K562 (cell line): ENCODE results near the gene ZNF440. TPM values are rescaled to one million over a fixed set of nuclear protein-coding genes. Genes with fewer than 3 reads are reported as not detected.

Experiments
- ATAC-seq: fragments of 200-7000 bp; cut with Tn5 transposase; 3 replicates; pipeline ENCODE4 v1.9.1; 2020; ENCODE audit warnings: moderate library complexity
- BruUV-seq: library from RNA; stranded (reverse); fragments of 400-500 nt; replicated peaks from 2 replicates; lab custom pipeline; 2021; lab: Mats Ljungman, UMichigan
- CTCF ChIA-PET: fragments of 300-600 bp; formaldehyde crosslinking; extraction: SDS; loops from one replicate; lab custom pipeline; 2021; ENCODE audit warnings: low intra/inter-chr PET ratio; lab: Yijun Ruan, JAX
- POLR2A ChIA-PET: fragments of 300-600, 350-650 bp; sonication (Branson Sonifier 250); formaldehyde crosslinking; extraction: SDS; loops from one replicate; lab custom pipeline; 2021; ENCODE audit warnings: antibody characterized with exemption, inconsistent platforms; lab: Yijun Ruan, JAX
- DNase-seq, 4 experiments: peaks; one replicate each; pipeline versions ENCODE4 v3.0.0 to v3.0.0-alpha.2; 2011 to 2018; ENCODE audit warnings: low spot score in 3 of 4, mixed read lengths in 3 of 4; ENCODE audit errors: extremely low read depth in 1 of 4
- FAIRE-seq: peaks from 2 replicates; lab custom pipeline; 2011; peaks lifted over from hg19 to GRCh38; lab: Jason Lieb, UNC
- H2AFZ ChIP-seq: 2 replicates; pipeline ENCODE4 v1.6.0; 2011; ENCODE audit warnings: low read depth, low read length, control low read depth, inconsistent platforms
- H3K27ac ChIP-seq: fragments of 200-600 bp; 3 replicates; pipeline ENCODE4 v1.8.0; 2011; ENCODE audit warnings: low read depth, mild to moderate bottlenecking, control low read depth, inconsistent platforms, low read length, moderate library complexity, mixed read lengths; ENCODE audit errors: extremely low read depth
- H3K27me3 ChIP-seq, 2 experiments: fragments of 300-600 bp in 1 of 2; 2 replicates in 1 of 2; 3 replicates in 1 of 2; pipeline versions ENCODE4 v1.6.0 to v1.8.0; 2011; ENCODE audit warnings: inconsistent platforms in 2 of 2, low read length in 2 of 2, mild to moderate bottlenecking in 1 of 2, mixed read lengths in 1 of 2, moderate library complexity in 1 of 2; ENCODE audit not compliant: control insufficient read depth in 2 of 2, insufficient read depth in 2 of 2
- H3K36me3 ChIP-seq: fragments of 300-600 bp; 3 replicates; pipeline ENCODE4 v1.8.0; 2011; ENCODE audit warnings: mild to moderate bottlenecking, low read length, inconsistent platforms; ENCODE audit not compliant: control insufficient read depth, insufficient read depth
- H3K4me1 ChIP-seq, 2 experiments: fragments of 200-600 bp in 1 of 2; replicated peaks in 1 of 2; 2 replicates in 1 of 2; 3 replicates in 1 of 2; pipeline versions ENCODE4 v1.5.1 to v1.8.0; 2011; ENCODE audit warnings: inconsistent platforms in 2 of 2, low read length in 2 of 2, mild to moderate bottlenecking in 1 of 2, mixed read lengths in 1 of 2, moderate library complexity in 1 of 2; ENCODE audit not compliant: control insufficient read depth in 2 of 2, insufficient read depth in 2 of 2
- H3K4me2 ChIP-seq: 2 replicates; pipeline ENCODE4 v1.6.1; 2011; ENCODE audit warnings: low read length, control low read depth, inconsistent platforms, mixed read lengths; ENCODE audit not compliant: insufficient read depth
- H3K4me3 ChIP-seq: fragments of 200-600 bp; sonication (generic), shearing (Covaris generic); 2 replicates; pipeline ENCODE4 v1.5.1; 2016; ENCODE audit warnings: control low read depth, inconsistent platforms
- H3K79me2 ChIP-seq: fragments of 200-600 bp; 3 replicates; pipeline ENCODE4 v1.8.0; 2011; ENCODE audit warnings: low read length, inconsistent platforms; ENCODE audit not compliant: control insufficient read depth, insufficient read depth
- H3K9ac ChIP-seq, 2 experiments: 2 replicates each; pipeline versions ENCODE4 v1.6.0 to v1.6.1; 2011; ENCODE audit warnings: low read depth in 2 of 2, low read length in 2 of 2, control low read depth in 1 of 2, inconsistent platforms in 1 of 2, mild to moderate bottlenecking in 1 of 2, mixed read lengths in 1 of 2; ENCODE audit not compliant: insufficient read depth in 1 of 2
- H3K9me1 ChIP-seq: one replicate; pipeline ENCODE4 v1.6.0; 2011; ENCODE audit warnings: inconsistent platforms, mild to moderate bottlenecking, low read length, moderate library complexity; ENCODE audit not compliant: control insufficient read depth, insufficient read depth
- H3K9me3 ChIP-seq: replicated peaks from 2 replicates; pipeline ENCODE4 v1.5.1; 2011; ENCODE audit warnings: low read depth, low read length, inconsistent platforms; ENCODE audit not compliant: control insufficient read depth, insufficient read depth
- H4K20me1 ChIP-seq: replicated peaks from 2 replicates; pipeline ENCODE4 v1.6.1; 2011; ENCODE audit warnings: low read length, inconsistent platforms, mixed read lengths; ENCODE audit not compliant: control insufficient read depth, insufficient read depth
- FOXM1 ChIP-seq, 2 experiments: fragments of 450-650 bp in 1 of 2; sonication (generic) in 1 of 2; formaldehyde crosslinking in 1 of 2; IDR thresholded peaks; 2 replicates each; pipeline versions ENCODE4 v1.6.1 to v1.9.0; 2017 to 2022; ENCODE audit warnings: low read depth in 2 of 2, mild to moderate bottlenecking in 2 of 2, missing genetic modification reagents in 1 of 2, moderate library complexity in 1 of 2
- MECOM ChIP-seq: fragments of 250-450 bp; sonication (Bioruptor Pico); IDR thresholded peaks from 2 replicates; pipeline ENCODE4 v1.8.0; 2022; ENCODE audit warnings: inconsistent platforms
- SOX6 ChIP-seq: fragments of 450-650 bp; IDR thresholded peaks from 2 replicates; pipeline ENCODE4 v1.6.1; 2014; ENCODE audit warnings: mild to moderate bottlenecking
- SP1 ChIP-seq: sonication (generic); formaldehyde crosslinking; IDR thresholded peaks from 2 replicates; pipeline ENCODE4 v1.8.1; 2022; ENCODE audit warnings: mild to moderate bottlenecking, missing genetic modification reagents
- TARDBP ChIP-seq: fragments of 450-650 bp; IDR thresholded peaks from 2 replicates; pipeline ENCODE4 v1.6.1; 2016
- TBL1XR1 ChIP-seq, 2 experiments: IDR thresholded peaks; 2 replicates each; pipeline ENCODE4 v1.6.1; 2012; ENCODE audit warnings: improper control_type of control experiment in 2 of 2, low read length in 2 of 2, mild to moderate bottlenecking in 1 of 2
- TCF7L2 ChIP-seq: fragments of 150-350 bp; IDR thresholded peaks from 2 replicates; pipeline ENCODE4 v1.6.1; 2016; ENCODE audit warnings: low read depth, mild to moderate bottlenecking, low read length, moderate library complexity
- WGBS: fragments of 100-300 bp; shearing (Covaris generic); methylation state at CpG from one replicate; pipeline ENCODE4 v1.1.6; 2016; ENCODE audit warnings: low coverage, mixed read lengths; ENCODE audit not compliant: insufficient coverage; ENCODE audit errors: missing lambda C conversion rate; 5-methylcytosine and 5-hydroxymethylcytosine counted together
- in situ Hi-C: fragments of 300-500 bp; cut with MboI; formaldehyde crosslinking; loops from 4 replicates; pipeline ENCODE4 v1.15.0; 2018; ENCODE audit warnings: inconsistent platforms, mixed read lengths
- intact Hi-C: fragments of 100-400 bp; cut with micrococcal nuclease; formaldehyde crosslinking; loops from 2 replicates; pipeline ENCODE4 v1.14.2; 2022
- polyA plus RNA-seq, 8 experiments: library from polyadenylated mRNA; depleted of rRNA in 4 of 8; stranded (reverse) in 5 of 8; unstranded in 3 of 8; fragments of >200 nt; fragmentation: Nextera tagmentation in 2 of 8; fragmentation: Illumina TruSeq in 1 of 8; extraction: Ambion mirVana in 2 of 8; extraction: Trizol in 1 of 8; gene quantifications; 2 replicates each; pipeline versions ENCODE4 v1.2.1 to v1.2.3, GENCODE V29; 2011 to 2014; ENCODE audit warnings: inconsistent platforms in 1 of 8, missing spikeins in 1 of 8
- total RNA-seq, 7 experiments: library from RNA; depleted of rRNA in 6 of 7; stranded (reverse); fragments of >200 nt in 6 of 7; fragmentation: Illumina TruSeq in 2 of 7; extraction: Trizol in 2 of 7; gene quantifications; 2 replicates each; pipeline versions ENCODE4 v1.2.1 to v1.2.3, GENCODE V29; 2011 to 2021; ENCODE audit warnings: low replicate concordance in 1 of 7
- TF ChIP-seq, protein P1 (sequence below): sonication (generic); formaldehyde crosslinking; IDR thresholded peaks from 2 replicates; pipeline ENCODE4 v1.8.0; 2022; ENCODE audit warnings: mild to moderate bottlenecking, missing genetic modification reagents

ZNF440 gene
- total and polyA plus RNA-seq, 9 of the 15 experiments (the other 6 are each of a cell fraction or from before 2014, with no cell fraction given): 5.9 to 32.6 (median 13.4) TPM

DNA sequence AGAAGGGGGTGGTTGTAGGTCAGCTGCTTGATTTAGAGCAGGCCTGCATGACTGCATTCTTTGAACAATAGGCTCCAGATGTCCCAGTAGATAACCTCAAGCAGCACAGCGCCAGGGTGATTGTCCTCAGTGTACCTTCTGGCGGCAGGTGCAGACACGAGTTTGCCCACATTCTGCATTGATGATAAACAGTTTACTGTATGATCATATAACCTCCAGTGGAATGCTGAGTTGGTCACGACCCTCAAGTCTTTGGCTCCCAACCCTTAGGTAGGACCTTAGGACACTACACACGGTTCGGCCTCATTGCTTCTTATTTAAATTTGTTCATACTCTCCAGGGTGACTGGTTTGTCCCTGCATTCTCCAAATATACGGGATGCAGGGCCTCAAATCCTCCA, 46.6 kb downstream of the ZNF440 start:
- TF ChIP-seq TBL1XR1 (IDR thresholded peaks at IDR 0.05; ENCODE audit: low read length in 2 of 2): no peak
- no peak for TF ChIP-seq FOXM1 (IDR thresholded peaks at IDR 0.05; ENCODE audit: low read depth)
- TF ChIP-seq FOXM1 (CRISPR knock-in tag; IDR thresholded peaks at IDR 0.05; ENCODE audit: low read depth): no peak
- TF ChIP-seq SP1: no peak
- no peak for TF ChIP-seq TARDBP
- TF ChIP-seq, protein P1, sequence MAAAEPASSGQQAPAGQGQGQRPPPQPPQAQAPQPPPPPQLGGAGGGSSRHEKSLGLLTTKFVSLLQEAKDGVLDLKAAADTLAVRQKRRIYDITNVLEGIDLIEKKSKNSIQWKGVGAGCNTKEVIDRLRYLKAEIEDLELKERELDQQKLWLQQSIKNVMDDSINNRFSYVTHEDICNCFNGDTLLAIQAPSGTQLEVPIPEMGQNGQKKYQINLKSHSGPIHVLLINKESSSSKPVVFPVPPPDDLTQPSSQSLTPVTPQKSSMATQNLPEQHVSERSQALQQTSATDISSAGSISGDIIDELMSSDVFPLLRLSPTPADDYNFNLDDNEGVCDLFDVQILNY (CRISPR knock-in tag): no peak
- peak; percentile 33; the same call in 1 of the 2 replicates for TF ChIP-seq SOX6
- no peak for TF ChIP-seq TCF7L2
- no peak for TF ChIP-seq MECOM (CRISPR knock-in tag)
- Histone ChIP-seq H2AFZ (no peak overlapping the region), H3K27me3 (peaks cover 5 to 18% of the 10 kb centered on the region in 2 experiments), H3K9ac (no peak overlapping the region), H3K79me2 (no peaks in the 10 kb centered on the region), H3K4me2 (no peak overlapping the region), H3K4me3 (no peak overlapping the region), H3K9me1 (no peaks in the 10 kb centered on the region), H3K4me1 (no peaks in the 10 kb centered on the region), H3K36me3 (no peaks in the 10 kb centered on the region), H3K27ac (no peak overlapping the region), H4K20me1 (no peaks in the 10 kb centered on the region), H3K9me3 (no peaks in the 10 kb centered on the region)
- BruUV-seq: no TSS peak
- intact Hi-C loops: no loop called here
- WGBS: 2% methylated on average over 7 of the region's 7 CpGs
- ATAC-seq: no peak
- no peak for FAIRE-seq
- CTCF ChIA-PET: no interaction called here
- in situ Hi-C loops: no loop called here
- POLR2A ChIA-PET: interaction anchor here (0.7 kb wide), 1 partner anchor 504 kb away, joined by 3 read pairs; no protein-coding TSS in a partner anchor
- DNase-seq: no peak
